HS-27A (cell line): ENCODE measurements around the gene ADAM10.
A peak's percentile ranks its signal among the peaks of the same experiment; 100 is the strongest.

Source experiments
- DNase-seq: peaks from one replicate; pipeline ENCODE4 v3.0.0-alpha.2; 2012; ENCODE audit warnings: low read depth, missing footprints

The ADAM10 gene

GRCh38 chr15:58551764-58552504, 197.6 kb downstream of the ADAM10 start:
- DNase-seq = peak; percentile 92

- DNase-seq = no peak
Measured at GRCh38 chr15:58551084-58551763, 198.3 kb downstream of the ADAM10 start.

- DNase-seq = no peak
Measured at GRCh38 chr15:58549785-58550074, 199.8 kb downstream of the ADAM10 start.

- DNase-seq = no peak
Measured at GRCh38 chr15:58549013-58549784, 200.3 kb downstream of the ADAM10 start.

- DNase-seq = no peak
Measured at GRCh38 chr15:58548308-58549012, 201.0 kb downstream of the ADAM10 start.

- no peak for DNase-seq
Measured at GRCh38 chr15:58547628-58548307, 201.7 kb downstream of the ADAM10 start.

- DNase-seq = peak; percentile 100
Measured at GRCh38 chr15:58546635-58547627, 202.6 kb downstream of the ADAM10 start.

GRCh38 chr15:58546066-58546591, 203.4 kb downstream of the ADAM10 start:
- DNase-seq = no peak

GRCh38 chr15:58545307-58546065, 204.0 kb downstream of the ADAM10 start:
- no peak for DNase-seq

- DNase-seq = no peak
Measured at GRCh38 chr15:58544756-58545155, 204.8 kb downstream of the ADAM10 start.

GRCh38 chr15:58543664-58544335, 205.7 kb downstream of the ADAM10 start:
- DNase-seq = no peak

GRCh38 chr15:58541410-58542087, 208.0 kb downstream of the ADAM10 start:
- DNase-seq = no peak

GRCh38 chr15:58539548-58539947, 210.0 kb downstream of the ADAM10 start:
- DNase-seq = no peak

GRCh38 chr15:58538901-58539300, 210.6 kb downstream of the ADAM10 start:
- DNase-seq = no peak
